Body of pancreas (tissue), 4 donors: ENCODE results near the gene USP25.

Experiments used
- CTCF ChIP-seq, 7 experiments: fragments of 450-650 bp in 4 of 7; fragments of 200-600 bp in 3 of 7; sonication (generic) in 3 of 7; IDR thresholded peaks; one replicate each; pipeline ENCODE4 v1.5.1; 2016 to 2019; ENCODE audit warnings: antibody characterized with exemption in 7 of 7
- POLR2A ChIP-seq, 3 donors: fragments of 450-650 bp; IDR thresholded peaks; one replicate each; pipeline ENCODE4 v1.6.1; 2016; ENCODE audit warnings: antibody characterized with exemption in 3 of 3, mild to moderate bottlenecking in 2 of 3

GRCh38 chr21:15759469-15759868 lies 29.7 kb downstream of the USP25 start:
- TF ChIP-seq CTCF (IDR thresholded peaks at IDR 0.05) (no peak), POLR2A (IDR thresholded peaks at IDR 0.05) (no peak)
